NB4 (cell line): ENCODE data around the gene TARBP1.

Experiments used
- CTCF ChIP-seq: IDR thresholded peaks from one replicate; pipeline ENCODE4 v1.5.1; 2012; ENCODE audit warnings: low read depth, low read length
- MYC ChIP-seq: IDR thresholded peaks from 2 replicates; pipeline ENCODE4 v1.6.1; 2011; ENCODE audit warnings: low read depth, low read length
- POLR2A ChIP-seq: IDR thresholded peaks from 2 replicates; pipeline ENCODE4 v1.6.1; 2011; ENCODE audit warnings: mild to moderate bottlenecking; ENCODE audit not compliant: insufficient read length; ENCODE audit errors: extremely low read depth

- TF ChIP-seq POLR2A (no peak), CTCF (no peak), MYC (no peak)
These were observed 47.9 kb upstream of the TARBP1 start for GRCh38 chr1:234526922-234527321.
